Measurements from ENCODE around the gene RB1.
A peak's percentile ranks its signal among the peaks of the same experiment; 100 is the strongest.
"Not testable (repeated sequence)": the region's sequence is repeated elsewhere in the genome, so short reads cannot be mapped to it uniquely, and the experiment has no call there.

Gene RB1

GRCh38 chr13:48315969-48316650 is 12.6 kb downstream of the RB1 start:
- Mint-ChIP-seq H3K36me3 (ENCODE audit: low read depth) (peaks cover 98% of the 10 kb centered on the region), H3K27me3 (peaks cover 33% of the 10 kb centered on the region), H3K9me3 (peaks cover 36% of the 10 kb centered on the region), H3K4me3 (no peak overlapping the region), H3K27ac (no peak overlapping the region), H3K4me1 (ENCODE audit: low read depth) (peaks cover 43% of the 10 kb centered on the region)
- intact Hi-C loops (cut with micrococcal nuclease): no loop called here

GRCh38 chr13:48316826-48317510 is 13.4 kb downstream of the RB1 start:
- peaks cover 100% of the 10 kb centered on the region for H3K36me3 Mint-ChIP-seq (ENCODE audit: low read depth)
- intact Hi-C loops (cut with micrococcal nuclease): no loop called here

GRCh38 chr13:48317511-48318376 is 14.2 kb downstream of the RB1 start:
- H3K27ac Mint-ChIP-seq: peak overlapping the region; percentile 53

More at GRCh38 chr13:48316826-48317510, 13.4 kb downstream of the RB1 start:
- Mint-ChIP-seq H3K9me3 (peaks cover 41% of the 10 kb centered on the region), H3K4me1 (ENCODE audit: low read depth) (peaks cover 47% of the 10 kb centered on the region), H3K27ac (no peak overlapping the region), H3K4me3 (no peak overlapping the region), H3K27me3 (peaks cover 40% of the 10 kb centered on the region)

GRCh38 chr13:48318377-48318811 is 14.8 kb downstream of the RB1 start:
- Mint-ChIP-seq H3K27ac (peak overlapping the region; percentile 53), H3K27me3 (peaks cover 43% of the 10 kb centered on the region), H3K4me1 (ENCODE audit: low read depth) (peaks cover 34% of the 10 kb centered on the region), H3K4me3 (peak overlapping the region; percentile 73), H3K9me3 (peaks cover 50% of the 10 kb centered on the region), H3K36me3 (ENCODE audit: low read depth) (peaks cover 100% of the 10 kb centered on the region)
- intact Hi-C loops (cut with micrococcal nuclease): no loop called here

More at GRCh38 chr13:48317511-48318376, 14.2 kb downstream of the RB1 start:
- Mint-ChIP-seq H3K36me3 (ENCODE audit: low read depth) (peaks cover 100% of the 10 kb centered on the region), H3K27me3 (peaks cover 43% of the 10 kb centered on the region), H3K4me1 (ENCODE audit: low read depth) (peaks cover 40% of the 10 kb centered on the region), H3K9me3 (peaks cover 48% of the 10 kb centered on the region), H3K4me3 (peak overlapping the region; percentile 73)
- intact Hi-C loops (cut with micrococcal nuclease): no loop called here

DNA sequence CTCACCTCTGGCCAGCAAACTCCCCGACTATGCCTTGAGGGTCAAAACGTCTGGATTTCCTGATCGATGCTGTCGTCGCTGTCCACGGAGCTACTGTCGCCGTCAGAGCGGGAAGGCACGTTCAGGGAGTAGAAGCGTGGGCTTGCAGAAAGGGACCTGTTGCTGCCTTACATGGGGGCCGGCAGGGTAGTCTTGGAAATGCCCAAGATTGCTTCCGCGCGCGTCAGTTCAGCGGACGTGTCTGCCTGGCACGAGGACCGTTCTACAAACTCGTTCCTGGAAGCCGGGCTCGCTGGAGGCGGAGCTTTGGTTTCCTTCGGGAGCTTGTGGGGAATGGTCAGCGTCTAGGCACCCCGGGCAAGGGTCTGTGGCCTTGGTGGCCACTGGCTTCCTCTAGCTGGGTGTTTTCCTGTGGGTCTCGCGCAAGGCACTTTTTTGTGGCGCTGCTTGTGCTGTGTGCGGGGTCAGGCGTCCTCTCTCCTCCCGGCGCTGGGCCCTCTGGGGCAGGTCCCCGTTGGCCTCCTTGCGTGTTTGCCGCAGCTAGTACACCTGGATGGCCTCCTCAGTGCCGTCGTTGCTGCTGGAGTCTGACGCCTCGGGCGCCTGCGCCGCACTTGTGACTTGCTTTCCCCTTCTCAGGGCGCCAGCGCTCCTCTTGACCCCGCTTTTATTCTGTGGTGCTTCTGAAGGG is 15.4 kb downstream of the RB1 start:
- Mint-ChIP-seq H3K9me3 (peaks cover 50% of the 10 kb centered on the region), H3K27ac (peak overlapping the region; percentile 53), H3K4me3 (peak overlapping the region; percentile 73), H3K27me3 (peaks cover 43% of the 10 kb centered on the region), H3K36me3 (ENCODE audit: low read depth) (peaks cover 96% of the 10 kb centered on the region), H3K4me1 (ENCODE audit: low read depth) (peaks cover 34% of the 10 kb centered on the region)
- intact Hi-C loops (cut with micrococcal nuclease): no loop called here

DNA sequence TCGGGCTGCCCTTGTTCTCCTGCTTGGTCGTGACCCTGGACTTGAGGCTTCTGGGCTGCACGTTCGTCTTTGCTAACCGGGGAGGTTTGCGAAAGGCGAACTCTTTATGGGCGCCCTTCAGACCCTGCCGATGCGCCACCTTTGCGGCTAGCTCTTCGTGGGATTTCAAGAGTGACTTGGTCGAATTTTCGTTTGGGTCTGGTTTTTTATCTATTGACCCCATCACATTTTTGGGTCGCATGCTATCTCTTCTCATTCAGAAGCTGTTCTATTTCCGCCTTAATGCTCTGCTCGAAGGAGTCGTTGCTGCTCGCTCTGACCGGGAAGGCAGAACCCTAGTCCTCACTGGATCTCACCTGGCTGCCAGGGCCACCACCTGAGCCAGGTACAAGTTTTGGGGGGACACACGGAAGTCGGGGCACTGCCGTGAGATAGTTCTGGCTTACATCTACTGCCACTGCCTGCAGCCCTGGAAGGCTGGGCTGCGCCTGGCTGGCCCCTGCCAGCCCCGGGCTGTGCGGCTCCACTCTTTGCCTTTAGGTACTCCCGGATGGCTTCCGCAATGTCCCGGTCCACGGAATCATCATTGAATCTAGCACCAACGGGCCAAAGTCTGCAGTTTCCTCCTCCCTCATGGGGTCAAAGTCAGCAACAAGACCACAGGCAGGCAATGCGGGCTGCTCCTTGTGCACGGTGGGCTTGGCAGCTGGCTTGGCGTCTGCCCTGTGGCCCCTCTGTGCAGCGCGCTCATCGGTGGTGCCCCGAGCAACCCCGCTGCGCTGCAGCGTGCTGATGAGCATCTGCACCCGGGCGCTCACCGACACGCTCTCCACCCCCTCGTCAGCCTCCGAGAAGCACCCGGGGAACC is 16.2 kb downstream of the RB1 start:
- H3K4me3 Mint-ChIP-seq: peak overlapping the region; percentile 73
- peaks cover 50% of the 10 kb centered on the region for H3K9me3 Mint-ChIP-seq
- H3K4me1 Mint-ChIP-seq (ENCODE audit: low read depth): peaks cover 39% of the 10 kb centered on the region
- intact Hi-C loops (cut with micrococcal nuclease): no loop called here
- H3K36me3 Mint-ChIP-seq (ENCODE audit: low read depth): peaks cover 96% of the 10 kb centered on the region
- peak overlapping the region; percentile 53 for H3K27ac Mint-ChIP-seq
- peaks cover 43% of the 10 kb centered on the region for H3K27me3 Mint-ChIP-seq

DNA sequence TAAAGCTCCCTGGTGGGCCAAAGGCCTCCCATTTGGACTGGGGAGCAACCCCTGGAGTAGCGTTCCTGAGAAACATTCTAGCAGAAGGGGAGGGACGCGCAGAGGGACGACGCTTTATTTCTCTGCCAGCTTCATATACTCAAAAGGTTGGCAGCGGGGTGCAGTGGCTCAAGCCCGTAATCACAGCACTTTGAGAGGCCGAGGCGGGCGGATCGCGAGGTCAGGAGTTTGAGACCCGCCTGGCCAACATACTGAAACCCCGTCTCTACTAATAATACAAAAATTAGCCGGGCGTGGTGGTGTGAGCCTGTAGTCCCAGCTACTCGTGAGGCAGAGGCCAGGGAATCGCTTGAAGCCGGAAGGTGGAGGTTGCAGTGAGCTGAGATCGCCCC is 16.8 kb downstream of the RB1 start:
- peaks cover 43% of the 10 kb centered on the region for H3K27me3 Mint-ChIP-seq
- intact Hi-C loops (cut with micrococcal nuclease): no loop called here
- peaks cover 44% of the 10 kb centered on the region for H3K9me3 Mint-ChIP-seq
- H3K27ac Mint-ChIP-seq: no peak overlapping the region
- H3K4me3 Mint-ChIP-seq: peak overlapping the region; percentile 73
- peaks cover 96% of the 10 kb centered on the region for H3K36me3 Mint-ChIP-seq (ENCODE audit: low read depth)
- peaks cover 44% of the 10 kb centered on the region for H3K4me1 Mint-ChIP-seq (ENCODE audit: low read depth)

GRCh38 chr13:48320891-48321510 is 17.4 kb downstream of the RB1 start:
- Mint-ChIP-seq H3K36me3 (ENCODE audit: low read depth) (peaks cover 90% of the 10 kb centered on the region), H3K27ac (no peak overlapping the region), H3K27me3 (peaks cover 43% of the 10 kb centered on the region), H3K4me1 (ENCODE audit: low read depth) (peaks cover 45% of the 10 kb centered on the region), H3K4me3 (peak overlapping the region; percentile 73), H3K9me3 (peaks cover 40% of the 10 kb centered on the region)
- intact Hi-C loops (cut with micrococcal nuclease): no loop called here

DNA sequence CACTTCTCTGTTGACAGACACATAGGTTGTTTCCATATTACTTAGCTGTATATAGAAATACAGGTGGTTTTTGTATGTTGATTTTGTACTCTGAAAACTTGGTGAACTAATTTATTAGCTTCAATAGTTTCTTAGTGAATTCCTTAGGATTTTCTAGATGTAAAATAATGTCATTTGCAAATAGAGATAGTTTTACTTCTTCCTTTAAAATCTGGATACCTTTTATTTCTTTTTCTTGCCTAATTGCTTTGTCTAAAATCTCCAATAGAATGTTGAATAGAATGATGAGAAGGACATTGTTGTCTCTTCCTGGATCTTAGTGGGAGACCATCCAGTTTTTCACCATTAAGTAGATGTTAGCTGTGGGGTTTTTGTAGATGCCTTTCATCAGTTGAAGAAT is 18.7 kb downstream of the RB1 start:
- Mint-ChIP-seq H3K36me3 (ENCODE audit: low read depth) (peaks cover 77% of the 10 kb centered on the region), H3K27me3 (peaks cover 43% of the 10 kb centered on the region), H3K27ac (no peak overlapping the region), H3K4me3 (no peak overlapping the region), H3K4me1 (ENCODE audit: low read depth) (peaks cover 45% of the 10 kb centered on the region), H3K9me3 (peaks cover 31% of the 10 kb centered on the region)
- intact Hi-C loops (cut with micrococcal nuclease): no loop called here

DNA sequence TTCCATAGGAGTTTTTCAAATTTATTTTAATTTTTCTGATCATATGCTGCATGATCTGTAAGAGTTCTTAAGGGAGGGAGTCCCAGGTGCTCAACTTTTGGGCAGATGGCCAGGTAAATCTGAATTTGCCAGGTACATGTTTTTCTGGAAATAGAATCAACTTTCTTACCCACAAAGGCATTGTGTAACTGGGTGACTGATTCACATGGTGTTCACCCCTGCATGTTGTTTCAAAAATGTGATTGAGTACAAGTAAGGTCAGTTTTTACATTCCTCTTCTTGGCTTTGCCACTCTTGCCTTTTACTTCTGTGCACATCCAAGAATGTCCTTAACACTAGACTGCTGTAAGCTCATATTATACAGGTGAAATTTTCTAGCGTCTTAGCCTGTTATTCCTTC is 30.4 kb downstream of the RB1 start:
- Mint-ChIP-seq H3K27me3 (no peaks in the 10 kb centered on the region), H3K4me3 (no peak overlapping the region), H3K9me3 (peaks cover 8% of the 10 kb centered on the region), H3K4me1 (ENCODE audit: low read depth) (peaks cover 29% of the 10 kb centered on the region), H3K27ac (peak overlapping the region; percentile 9), H3K36me3 (ENCODE audit: low read depth) (peaks cover 34% of the 10 kb centered on the region)
- intact Hi-C loops (cut with micrococcal nuclease): loop anchor here (1.0 to 2.0 kb wide), 2 partner anchors 246 to 435 kb away; no protein-coding TSS in a partner anchor

- H3K27me3 Mint-ChIP-seq: no peaks in the 10 kb centered on the region
- H3K27ac Mint-ChIP-seq: no peak overlapping the region
- H3K9me3 Mint-ChIP-seq: peaks cover 9% of the 10 kb centered on the region
- peaks cover 37% of the 10 kb centered on the region for H3K36me3 Mint-ChIP-seq (ENCODE audit: low read depth)
- peaks cover 29% of the 10 kb centered on the region for H3K4me1 Mint-ChIP-seq (ENCODE audit: low read depth)
- intact Hi-C loops (cut with micrococcal nuclease): loop anchor here (1.0 to 2.0 kb wide), 2 partner anchors 246 to 434 kb away; no protein-coding TSS in a partner anchor
- no peak overlapping the region for H3K4me3 Mint-ChIP-seq
These were observed 31.1 kb downstream of the RB1 start for GRCh38 chr13:48334534-48335127.

GRCh38 chr13:48339198-48339597 is 35.6 kb downstream of the RB1 start:
- Mint-ChIP-seq H3K4me1 (ENCODE audit: low read depth) (peaks cover 27% of the 10 kb centered on the region), H3K9me3 (peaks cover 19% of the 10 kb centered on the region), H3K36me3 (ENCODE audit: low read depth) (peaks cover 39% of the 10 kb centered on the region)
- H3K27ac Mint-ChIP-seq; H3K4me3 Mint-ChIP-seq; H3K27me3 Mint-ChIP-seq; intact Hi-C loops (cut with micrococcal nuclease): not testable (repeated sequence)

Data from dendritic cell treated with granulocyte-macrophage colony-stimulating factor and Interleukin-4, amounts not matched to agents 40 ng/mL and 50 ng/mL, for 4 days (primary cell).